Measurements from ENCODE around the gene DLEC1. TPM values are rescaled to one million over a fixed set of nuclear protein-coding genes. Genes with fewer than 3 reads are reported as not detected.

Gene DLEC1
- total RNA-seq, 2 experiments from 2014 or later: 0.20 to 0.36 TPM

GRCh38 chr3:37991823-37992222 lies 47.2 kb upstream of the DLEC1 start:
- no peak overlapping the region for H3K27ac Mint-ChIP-seq
- H3K27me3 Mint-ChIP-seq: no peaks in the 10 kb centered on the region
- H3K4me1 Mint-ChIP-seq (ENCODE audit: low read depth): peaks cover 27% of the 10 kb centered on the region
- DNase-seq (no peak), ATAC-seq (no peak)
- TF ChIP-seq CTCF (IDR thresholded peaks at IDR 0.05): no peak
- intact Hi-C loops (cut with micrococcal nuclease): no loop called here
- peaks cover 14% of the 10 kb centered on the region for H3K36me3 Mint-ChIP-seq (ENCODE audit: low read depth)
- ChIA-PET POLR2A (no interaction called here), CTCF (interaction anchor here (2.6 kb wide), 1 partner anchor 17 kb away, joined by 10 read pairs; no protein-coding TSS in a partner anchor)
- H3K9me3 Mint-ChIP-seq: no peaks in the 10 kb centered on the region
- H3K4me3 Mint-ChIP-seq: no peak overlapping the region

GRCh38 chr3:37992271-37993066 lies 46.5 kb upstream of the DLEC1 start:
- POLR2A ChIA-PET: interaction anchor here (0.7 to 1.1 kb wide), 2 partner anchors 12 to 30 kb away, joined by 3 to 5 read pairs; no protein-coding TSS in a partner anchor

GRCh38 chr3:37993067-37993455 lies 45.9 kb upstream of the DLEC1 start:
- ChIA-PET POLR2A (interaction anchor here (0.7 to 1.6 kb wide), 3 partner anchors 12 to 29 kb away, joined by 3 to 5 read pairs (median 4); no protein-coding TSS in a partner anchor), CTCF (interaction anchor here (0.9 to 2.6 kb wide), 2 partner anchors 19 to 26 kb away, joined by 3 to 10 read pairs; no protein-coding TSS in a partner anchor)
- Mint-ChIP-seq H3K9me3 (no peaks in the 10 kb centered on the region), H3K27ac (peak overlapping the region; percentile 95), H3K4me1 (ENCODE audit: low read depth) (peaks cover 35% of the 10 kb centered on the region), H3K4me3 (peak overlapping the region; percentile 85), H3K27me3 (no peaks in the 10 kb centered on the region), H3K36me3 (ENCODE audit: low read depth) (peaks cover 24% of the 10 kb centered on the region)
- ATAC-seq (no peak), DNase-seq (no peak)
- intact Hi-C loops (cut with micrococcal nuclease): no loop called here
- TF ChIP-seq CTCF (IDR thresholded peaks at IDR 0.05): no peak

More at GRCh38 chr3:37992271-37993066, 46.5 kb upstream of the DLEC1 start:
- Mint-ChIP-seq H3K36me3 (ENCODE audit: low read depth) (peaks cover 19% of the 10 kb centered on the region), H3K27me3 (no peaks in the 10 kb centered on the region), H3K4me3 (peak overlapping the region; percentile 85), H3K4me1 (ENCODE audit: low read depth) (peaks cover 31% of the 10 kb centered on the region), H3K9me3 (no peaks in the 10 kb centered on the region), H3K27ac (no peak overlapping the region)
- no peak for ATAC-seq
- no peak for DNase-seq
- CTCF ChIA-PET: interaction anchor here (0.9 to 2.6 kb wide), 2 partner anchors 18 to 25 kb away, joined by 3 to 10 read pairs; no protein-coding TSS in a partner anchor
- TF ChIP-seq CTCF (IDR thresholded peaks at IDR 0.05): no peak
- intact Hi-C loops (cut with micrococcal nuclease): no loop called here

- peaks cover 39% of the 10 kb centered on the region for H3K4me1 Mint-ChIP-seq (ENCODE audit: low read depth)
Measured at GRCh38 chr3:37993460-37993819, 45.6 kb upstream of the DLEC1 start.

More at GRCh38 chr3:37993460-37993819, 45.6 kb upstream of the DLEC1 start:
- Mint-ChIP-seq H3K4me3 (peak overlapping the region; percentile 85), H3K27me3 (no peaks in the 10 kb centered on the region), H3K27ac (peak overlapping the region; percentile 95), H3K36me3 (ENCODE audit: low read depth) (peaks cover 27% of the 10 kb centered on the region), H3K9me3 (no peaks in the 10 kb centered on the region)
- DNase-seq: no peak
- POLR2A ChIA-PET: interaction anchor here (0.7 to 1.6 kb wide), 3 partner anchors 13 to 29 kb away, joined by 3 to 5 read pairs (median 4); no protein-coding TSS in a partner anchor
- ATAC-seq: no peak
- CTCF ChIA-PET: interaction anchor here (2.6 kb wide), 1 partner anchor 19 kb away, joined by 10 read pairs; no protein-coding TSS in a partner anchor
- intact Hi-C loops (cut with micrococcal nuclease): no loop called here
- no peak for TF ChIP-seq CTCF (IDR thresholded peaks at IDR 0.05)

Data from activated CD8-positive, alpha-beta T cell treated with anti-CD3 and anti-CD28 coated beads for 36 hours (primary cell).